MM.1S (cell line): ENCODE data around the gene GPX4.

Source experiments
- DNase-seq: peaks from one replicate; pipeline ENCODE4 v3.0.0-alpha.2; 2015
- H2AFZ ChIP-seq: fragments of 300-600 bp; sonication (generic); 2 replicates; pipeline ENCODE4 v1.6.0; 2016; ENCODE audit warnings: antibody characterized with exemption, low read length
- H3F3A ChIP-seq: fragments of 300-600 bp; sonication (generic); 2 replicates; pipeline ENCODE4 v1.6.1; 2016; ENCODE audit warnings: mild to moderate bottlenecking, antibody characterized with exemption, low read length, moderate library complexity, mixed read lengths; ENCODE audit not compliant: insufficient read depth
- H3K27ac ChIP-seq: fragments of 300-600 bp; sonication (generic); 2 replicates; pipeline ENCODE4 v1.5.1; 2016; ENCODE audit warnings: mild to moderate bottlenecking, low read length
- H3K27me3 ChIP-seq: fragments of 300-600 bp; sonication (generic); replicated peaks from 2 replicates; pipeline ENCODE4 v1.6.0; 2016; ENCODE audit warnings: low read length; ENCODE audit not compliant: insufficient read depth
- H3K36me3 ChIP-seq: fragments of 300-600 bp; sonication (generic); replicated peaks from 2 replicates; pipeline ENCODE4 v1.6.1; 2016; ENCODE audit warnings: mild to moderate bottlenecking, low read length, mixed read lengths; ENCODE audit not compliant: insufficient read depth
- H3K4me1 ChIP-seq: fragments of 300-600 bp; sonication (generic); 2 replicates; pipeline ENCODE4 v1.6.1; 2016; ENCODE audit warnings: low read length, mixed read lengths
- H3K4me2 ChIP-seq: fragments of 300-600 bp; sonication (generic); 2 replicates; pipeline ENCODE4 v1.6.0; 2016; ENCODE audit warnings: low read depth, low read length
- H3K4me3 ChIP-seq: fragments of 300-600 bp; sonication (generic); 2 replicates; pipeline ENCODE4 v1.5.1; 2016; ENCODE audit warnings: low read length, mixed read lengths
- H3K79me2 ChIP-seq: fragments of 300-600 bp; sonication (generic); 2 replicates; pipeline ENCODE4 v1.6.1; 2016; ENCODE audit warnings: mixed run types, low read length, mixed read lengths
- H3K9ac ChIP-seq: fragments of 300-600 bp; sonication (generic); 2 replicates; pipeline ENCODE4 v1.6.1; 2016; ENCODE audit warnings: low read length, mixed read lengths
- H3K9me2 ChIP-seq: fragments of 300-600 bp; sonication (generic); replicated peaks from 2 replicates; pipeline ENCODE4 v1.6.1; 2016; ENCODE audit warnings: mild to moderate bottlenecking, low read length, mixed read lengths; ENCODE audit not compliant: insufficient read depth
- H3K9me3 ChIP-seq: fragments of 300-600 bp; sonication (generic); replicated peaks from 2 replicates; pipeline ENCODE4 v1.6.1; 2016; ENCODE audit warnings: mild to moderate bottlenecking, low read length, mixed read lengths; ENCODE audit not compliant: insufficient read depth
- H4K20me1 ChIP-seq: fragments of 300-600 bp; sonication (generic); 2 replicates; pipeline ENCODE4 v1.6.1; 2016; ENCODE audit warnings: mild to moderate bottlenecking, low read length, moderate library complexity, mixed read lengths; ENCODE audit not compliant: insufficient read depth
- EZH2 ChIP-seq: fragments of 300-600 bp; sonication (generic); optimal IDR thresholded peaks from 2 replicates; pipeline ENCODE3; 2017; ENCODE audit warnings: low read depth, mild to moderate bottlenecking, antibody characterized with exemption, low read length, mixed read lengths
- EZH2phosphoT487 ChIP-seq: fragments of 300-600 bp; sonication (generic); IDR thresholded peaks from 2 replicates; pipeline ENCODE4 v1.6.1; 2018; ENCODE audit warnings: antibody characterized with exemption, low read length
- TF ChIP-seq, protein P1 (sequence below): fragments of 300-600 bp; sonication (generic); IDR thresholded peaks from 2 replicates; pipeline ENCODE4 v1.5.1; 2016; ENCODE audit warnings: antibody characterized with exemption, low read length, mixed read lengths

GPX4 gene

DNA sequence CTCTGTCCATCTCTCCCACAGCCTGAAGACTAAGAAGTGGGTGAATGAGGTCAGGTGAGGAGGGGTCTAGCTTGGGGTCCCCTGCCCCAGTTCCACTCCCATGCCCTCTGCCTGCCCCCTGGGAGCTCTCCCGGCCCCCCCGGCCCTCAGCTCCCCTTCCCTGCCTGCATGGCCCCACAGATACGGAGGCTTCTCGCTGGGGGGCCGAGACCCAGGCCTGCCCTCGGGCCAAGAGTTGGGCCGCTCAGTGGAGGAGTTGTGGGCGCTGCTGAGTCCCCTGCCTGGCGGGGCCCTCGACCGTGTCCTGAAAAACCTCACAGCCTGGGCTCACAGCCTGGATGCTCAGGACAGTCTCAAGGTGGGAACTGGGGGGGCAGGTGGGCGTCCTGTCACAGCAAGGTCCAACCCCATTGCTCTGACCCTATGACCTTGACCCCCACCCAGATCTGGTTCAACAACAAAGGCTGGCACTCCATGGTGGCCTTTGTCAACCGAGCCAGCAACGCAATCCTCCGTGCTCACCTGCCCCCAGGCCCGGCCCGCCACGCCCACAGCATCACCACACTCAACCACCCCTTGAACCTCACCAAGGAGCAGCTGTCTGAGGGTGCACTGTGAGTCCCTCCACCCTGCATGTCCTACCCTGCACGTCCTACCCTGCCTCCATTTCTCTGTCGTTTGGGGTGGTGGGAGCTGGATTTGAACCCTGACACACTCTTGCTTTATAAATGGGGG lies 47.7 kb upstream of the GPX4 start:
- no peak for DNase-seq
- Histone ChIP-seq H3K36me3 (no peaks in the 10 kb centered on the region), H3K9me3 (no peaks in the 10 kb centered on the region), H3K9ac (no peak overlapping the region), H3K4me3 (no peak overlapping the region), H3K79me2 (no peaks in the 10 kb centered on the region), H3K4me2 (no peak overlapping the region), H2AFZ (no peak overlapping the region), H3K9me2 (no peaks in the 10 kb centered on the region), H3K4me1 (no peaks in the 10 kb centered on the region), H3K27ac (no peak overlapping the region), H3F3A (no peaks in the 10 kb centered on the region), H3K27me3 (no peaks in the 10 kb centered on the region), H4K20me1 (no peaks in the 10 kb centered on the region)
- TF ChIP-seq EZH2 = no peak
- TF ChIP-seq, protein P1, sequence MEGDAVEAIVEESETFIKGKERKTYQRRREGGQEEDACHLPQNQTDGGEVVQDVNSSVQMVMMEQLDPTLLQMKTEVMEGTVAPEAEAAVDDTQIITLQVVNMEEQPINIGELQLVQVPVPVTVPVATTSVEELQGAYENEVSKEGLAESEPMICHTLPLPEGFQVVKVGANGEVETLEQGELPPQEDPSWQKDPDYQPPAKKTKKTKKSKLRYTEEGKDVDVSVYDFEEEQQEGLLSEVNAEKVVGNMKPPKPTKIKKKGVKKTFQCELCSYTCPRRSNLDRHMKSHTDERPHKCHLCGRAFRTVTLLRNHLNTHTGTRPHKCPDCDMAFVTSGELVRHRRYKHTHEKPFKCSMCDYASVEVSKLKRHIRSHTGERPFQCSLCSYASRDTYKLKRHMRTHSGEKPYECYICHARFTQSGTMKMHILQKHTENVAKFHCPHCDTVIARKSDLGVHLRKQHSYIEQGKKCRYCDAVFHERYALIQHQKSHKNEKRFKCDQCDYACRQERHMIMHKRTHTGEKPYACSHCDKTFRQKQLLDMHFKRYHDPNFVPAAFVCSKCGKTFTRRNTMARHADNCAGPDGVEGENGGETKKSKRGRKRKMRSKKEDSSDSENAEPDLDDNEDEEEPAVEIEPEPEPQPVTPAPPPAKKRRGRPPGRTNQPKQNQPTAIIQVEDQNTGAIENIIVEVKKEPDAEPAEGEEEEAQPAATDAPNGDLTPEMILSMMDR = no peak
- no peak for TF ChIP-seq EZH2phosphoT487

DNA sequence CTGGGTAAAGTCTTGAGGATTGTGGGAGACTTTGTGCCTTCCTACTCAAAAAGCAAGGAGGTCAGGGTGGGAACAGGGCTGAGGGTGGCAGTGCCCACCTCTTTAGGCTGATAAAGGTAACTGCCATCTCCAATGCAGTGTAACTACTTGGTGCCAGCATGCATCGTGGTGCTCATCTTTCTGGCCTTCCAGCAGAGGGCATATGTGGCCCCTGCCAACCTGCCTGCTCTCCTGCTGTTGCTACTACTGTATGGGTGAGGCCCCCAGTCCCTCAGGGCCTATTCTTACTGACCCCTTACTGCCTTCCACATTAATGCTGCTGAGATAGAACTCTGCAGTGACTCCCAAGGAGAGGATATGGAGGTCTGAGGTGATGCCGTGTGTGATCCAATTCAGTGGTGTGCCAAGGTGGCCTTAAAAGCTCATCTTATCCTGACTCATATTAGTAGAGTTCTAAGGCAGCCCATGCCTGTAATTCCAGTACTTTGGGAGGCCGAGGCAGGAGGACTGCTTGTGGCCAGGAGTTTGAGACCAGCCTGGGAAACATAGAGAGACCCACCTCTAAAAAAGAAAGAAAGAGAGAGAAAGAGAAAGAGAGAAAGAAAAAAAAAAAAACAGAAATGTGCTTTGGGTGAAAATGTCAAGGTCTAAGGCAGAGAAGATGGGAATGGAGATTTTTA lies 46.5 kb upstream of the GPX4 start:
- H3K9me2 ChIP-seq = no peaks in the 10 kb centered on the region
- no peak overlapping the region for H3K27ac ChIP-seq
- H3K4me2 ChIP-seq = no peak overlapping the region
- H3K79me2 ChIP-seq = no peaks in the 10 kb centered on the region
- no peaks in the 10 kb centered on the region for H3K4me1 ChIP-seq
- no peaks in the 10 kb centered on the region for H4K20me1 ChIP-seq
- no peak overlapping the region for H3K9ac ChIP-seq
- no peak overlapping the region for H3K4me3 ChIP-seq
- no peaks in the 10 kb centered on the region for H3F3A ChIP-seq
- peak; percentile 52 for DNase-seq
- no peak for TF ChIP-seq EZH2
- TF ChIP-seq, protein P1 = peak; percentile 60
- no peak for TF ChIP-seq EZH2phosphoT487
- no peaks in the 10 kb centered on the region for H3K9me3 ChIP-seq
- no peaks in the 10 kb centered on the region for H3K36me3 ChIP-seq
- no peaks in the 10 kb centered on the region for H3K27me3 ChIP-seq
- H2AFZ ChIP-seq = no peak overlapping the region

DNA sequence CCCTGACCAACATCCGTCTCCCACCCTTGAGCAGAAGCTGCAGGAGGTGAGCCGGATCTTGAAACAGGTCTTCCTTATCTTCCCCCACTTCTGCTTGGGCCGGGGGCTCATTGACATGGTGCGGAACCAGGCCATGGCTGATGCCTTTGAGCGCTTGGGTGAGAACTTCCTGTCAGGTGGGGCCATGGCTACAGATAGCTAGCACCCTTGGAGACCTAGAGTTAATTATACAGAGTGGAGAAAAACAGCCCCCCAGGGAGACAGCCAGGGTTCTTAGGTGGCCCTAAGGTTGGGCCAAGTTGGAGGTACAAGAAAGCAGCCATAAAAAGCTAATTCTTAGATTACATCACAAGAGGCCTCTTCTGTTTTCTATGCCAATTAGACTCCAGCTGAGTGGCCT lies 45.7 kb upstream of the GPX4 start:
- no peak overlapping the region for H2AFZ ChIP-seq
- no peak overlapping the region for H3K4me3 ChIP-seq
- no peaks in the 10 kb centered on the region for H3K79me2 ChIP-seq
- no peaks in the 10 kb centered on the region for H3F3A ChIP-seq
- no peak for DNase-seq
- no peaks in the 10 kb centered on the region for H3K36me3 ChIP-seq
- no peak overlapping the region for H3K4me2 ChIP-seq
- H3K9ac ChIP-seq = no peak overlapping the region
- H3K9me3 ChIP-seq = no peaks in the 10 kb centered on the region
- H4K20me1 ChIP-seq = no peaks in the 10 kb centered on the region
- TF ChIP-seq, protein P1 = no peak
- TF ChIP-seq EZH2phosphoT487 (no peak), EZH2 (no peak)
- no peaks in the 10 kb centered on the region for H3K27me3 ChIP-seq
- H3K9me2 ChIP-seq = no peaks in the 10 kb centered on the region
- no peak overlapping the region for H3K27ac ChIP-seq
- no peaks in the 10 kb centered on the region for H3K4me1 ChIP-seq
